HG02938 (cell line): ENCODE results near the gene IFRD2.
"Not testable (repeated sequence)": the region's sequence is repeated elsewhere in the genome, so short reads cannot be mapped to it uniquely, and the experiment has no call there.

ENCODE experiments used
- ATAC-seq: cut with Tn5 transposase; IDR thresholded peaks from one replicate; pipeline ENCODE4 v1.9.1; 2021; ENCODE audit warnings: mild to moderate bottlenecking, moderate library complexity; ENCODE audit not compliant: unreplicated experiment

The IFRD2 gene

DNA sequence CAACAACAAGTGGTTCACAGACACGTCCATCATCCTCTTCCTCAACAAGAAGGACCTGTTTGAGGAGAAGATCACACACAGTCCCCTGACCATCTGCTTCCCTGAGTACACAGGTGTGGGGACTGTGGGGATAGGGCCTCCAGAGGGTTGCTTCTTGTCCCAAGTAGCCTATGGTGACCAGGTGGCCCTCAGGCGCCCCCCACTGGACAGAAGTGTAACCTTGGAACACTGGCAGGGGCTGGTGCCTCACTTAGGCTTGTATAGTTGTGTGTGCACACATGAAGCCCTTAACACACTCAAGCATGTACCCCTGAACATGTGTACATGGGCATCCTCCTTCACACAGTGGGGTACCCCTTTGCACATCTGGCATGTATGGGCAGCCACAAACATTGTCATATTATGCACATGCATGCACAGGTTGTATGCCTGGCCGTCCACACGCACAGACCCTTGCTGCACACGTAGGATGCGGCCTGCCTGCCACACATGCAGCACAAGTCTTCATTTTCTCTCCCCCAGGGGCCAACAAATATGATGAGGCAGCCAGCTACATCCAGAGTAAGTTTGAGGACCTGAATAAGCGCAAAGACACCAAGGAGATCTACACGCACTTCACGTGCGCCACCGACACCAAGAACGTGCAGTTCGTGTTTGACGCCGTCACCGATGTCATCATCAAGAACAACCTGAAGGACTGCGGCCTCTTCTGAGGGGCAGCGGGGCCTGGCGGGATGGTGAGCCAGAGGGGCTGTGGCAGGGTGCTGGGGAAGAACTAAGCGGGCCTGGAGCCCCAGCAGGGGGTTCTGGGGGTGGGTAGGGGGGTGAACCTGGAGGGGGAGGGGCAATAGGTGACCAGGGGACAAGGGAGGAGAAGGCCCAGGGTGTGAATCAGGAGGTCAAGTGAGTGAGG, 35.0 kb downstream of the IFRD2 start:
- no peak for ATAC-seq

DNA sequence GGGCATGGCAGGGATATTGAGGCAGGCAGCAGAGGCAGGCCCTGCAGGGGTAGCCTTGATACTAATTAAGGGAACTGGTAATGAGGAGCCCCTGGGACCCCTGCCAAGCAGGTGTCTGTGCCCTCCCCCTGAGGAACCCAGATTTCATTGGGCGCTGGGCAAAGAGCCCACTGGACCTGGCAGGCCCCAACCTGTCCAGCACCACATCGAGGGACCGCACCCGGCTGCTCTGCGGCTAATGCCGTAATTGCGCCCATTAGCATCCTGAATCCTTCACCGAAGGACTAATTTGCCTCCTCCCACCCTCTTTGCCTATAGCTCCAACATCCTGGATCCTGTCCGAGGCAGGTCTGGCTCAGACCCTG, 37.0 kb downstream of the IFRD2 start:
- ATAC-seq: no peak

GRCh38 chr3:50254577-50255250, 37.5 kb downstream of the IFRD2 start:
- no peak for ATAC-seq

DNA sequence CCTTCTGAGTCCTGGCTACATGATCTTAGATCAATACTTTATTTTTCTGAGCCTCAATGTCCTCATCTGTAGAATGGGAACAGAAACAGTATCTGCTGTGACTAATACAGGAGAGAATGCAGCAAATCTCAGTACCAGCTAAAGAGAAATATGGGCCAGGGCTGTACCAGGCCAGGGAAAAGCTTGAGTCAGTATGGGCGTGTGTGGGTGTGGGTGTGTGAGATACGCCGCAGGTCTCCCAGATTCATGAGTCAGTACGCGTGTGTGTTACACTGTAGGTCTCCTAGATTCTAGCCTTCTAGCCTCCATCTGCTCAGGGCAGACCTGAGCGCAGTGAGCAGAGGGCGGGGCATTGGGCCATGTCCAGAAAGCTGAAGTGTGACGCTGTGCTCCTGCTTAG, 41.0 kb downstream of the IFRD2 start:
- ATAC-seq: no peak

GRCh38 chr3:50250514-50250913, 41.7 kb downstream of the IFRD2 start:
- ATAC-seq: no peak

DNA sequence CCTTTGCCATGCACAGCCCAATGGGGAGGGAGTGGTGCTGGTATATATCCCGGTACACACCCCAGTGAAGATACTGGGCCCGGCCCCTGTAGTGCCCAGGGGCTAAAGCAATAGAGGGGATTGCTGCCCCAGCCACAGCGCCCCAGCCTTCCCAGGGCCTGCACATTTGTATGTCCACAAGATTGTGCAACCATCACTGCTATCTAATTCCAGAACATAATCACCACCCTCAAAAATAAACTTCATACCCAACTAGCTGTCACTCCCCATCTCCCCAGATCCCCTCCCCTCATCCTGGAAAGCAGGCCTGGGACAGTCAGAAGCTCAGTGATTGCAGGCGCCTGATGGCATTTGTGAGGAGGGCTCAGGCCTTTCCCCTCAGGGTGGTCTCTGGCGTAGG, 42.8 kb downstream of the IFRD2 start:
- no peak for ATAC-seq

GRCh38 chr3:50248387-50248786, 43.8 kb downstream of the IFRD2 start:
- ATAC-seq: no peak

- peak; percentile 60 for ATAC-seq
These were observed 45.7 kb downstream of the IFRD2 start for GRCh38 chr3:50246517-50246954.

DNA sequence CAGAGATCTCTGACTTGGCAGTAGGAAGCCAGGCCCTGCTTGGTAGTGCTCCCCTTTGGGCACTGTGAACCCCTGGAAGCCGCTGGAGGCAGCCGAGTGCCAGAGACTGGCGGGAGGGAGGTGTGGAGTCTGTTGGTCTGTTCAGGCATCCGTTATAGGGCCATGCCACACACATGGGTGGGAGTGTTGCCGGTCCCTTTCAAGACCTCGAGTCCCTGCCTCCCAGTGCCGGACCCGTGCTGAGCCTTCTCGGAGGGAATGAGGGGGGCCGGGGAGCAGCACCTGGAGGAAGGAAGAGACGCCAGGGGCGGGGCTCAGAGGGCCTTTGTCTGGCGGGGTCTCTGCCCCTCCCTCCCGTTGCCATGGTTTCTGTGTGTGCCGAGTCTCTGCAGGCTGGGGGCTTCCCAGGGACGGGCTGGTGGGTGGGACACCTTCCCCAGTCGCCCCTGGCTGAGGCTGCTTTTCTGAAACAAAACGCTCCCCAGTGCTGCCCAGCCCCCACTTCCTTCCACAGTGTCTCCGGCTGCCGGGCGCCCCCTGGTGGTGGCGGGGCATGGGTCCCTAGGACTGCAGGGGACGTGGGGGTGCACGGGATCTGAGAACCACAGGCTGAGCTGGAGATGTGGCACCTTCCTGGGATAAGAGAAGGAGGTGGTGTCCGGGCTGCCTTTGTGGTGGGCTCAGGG, 46.3 kb downstream of the IFRD2 start:
- peak; percentile 57 for ATAC-seq

DNA sequence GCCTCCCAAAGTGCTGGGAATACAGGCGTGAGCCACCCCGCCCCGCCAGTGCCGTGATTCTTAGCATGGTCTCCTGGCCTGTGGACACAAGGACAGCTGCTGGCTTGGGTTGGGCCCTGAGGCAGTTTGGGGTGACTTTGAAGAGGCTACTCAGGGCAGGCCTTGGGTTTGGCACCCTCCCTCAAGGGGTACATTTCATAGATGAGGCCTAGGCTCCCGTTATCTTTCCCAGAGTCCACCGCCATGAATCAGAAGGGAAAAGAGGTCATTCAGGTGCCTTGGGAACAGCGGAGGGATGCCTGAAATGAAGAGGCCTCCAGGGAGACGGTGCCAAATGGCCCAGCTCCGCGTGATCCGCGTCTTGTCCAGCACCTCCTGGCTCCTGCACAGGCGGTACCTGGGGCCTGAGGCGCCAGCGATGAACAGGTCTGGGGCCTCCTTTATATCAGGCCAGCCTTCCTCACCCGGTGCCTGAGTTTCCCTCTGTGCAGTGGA, 46.9 kb downstream of the IFRD2 start:
- no peak for ATAC-seq

DNA sequence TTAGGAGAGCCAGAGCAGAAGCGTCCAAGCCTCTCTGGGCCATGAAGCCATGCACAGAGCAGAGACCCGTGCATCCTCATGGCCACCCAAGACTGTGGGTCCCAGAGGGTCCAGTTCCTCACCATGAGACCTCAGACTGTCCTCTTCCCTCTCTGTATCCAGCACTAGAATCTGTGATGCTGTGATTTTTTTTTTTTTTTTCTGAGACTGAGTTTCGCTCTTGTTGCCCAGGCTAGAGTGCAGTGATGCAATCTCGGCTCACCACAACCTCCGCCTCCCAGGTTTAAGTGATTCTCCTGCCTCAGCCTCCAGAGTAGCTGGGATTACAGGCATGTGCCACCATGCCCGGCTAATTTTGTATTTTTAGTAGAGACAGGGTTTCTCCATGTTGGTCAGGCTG, 47.4 kb downstream of the IFRD2 start:
- not testable (repeated sequence) for ATAC-seq

- ATAC-seq: no peak
These were observed 48.7 kb downstream of the IFRD2 start for GRCh38 chr3:50243543-50243895.

DNA sequence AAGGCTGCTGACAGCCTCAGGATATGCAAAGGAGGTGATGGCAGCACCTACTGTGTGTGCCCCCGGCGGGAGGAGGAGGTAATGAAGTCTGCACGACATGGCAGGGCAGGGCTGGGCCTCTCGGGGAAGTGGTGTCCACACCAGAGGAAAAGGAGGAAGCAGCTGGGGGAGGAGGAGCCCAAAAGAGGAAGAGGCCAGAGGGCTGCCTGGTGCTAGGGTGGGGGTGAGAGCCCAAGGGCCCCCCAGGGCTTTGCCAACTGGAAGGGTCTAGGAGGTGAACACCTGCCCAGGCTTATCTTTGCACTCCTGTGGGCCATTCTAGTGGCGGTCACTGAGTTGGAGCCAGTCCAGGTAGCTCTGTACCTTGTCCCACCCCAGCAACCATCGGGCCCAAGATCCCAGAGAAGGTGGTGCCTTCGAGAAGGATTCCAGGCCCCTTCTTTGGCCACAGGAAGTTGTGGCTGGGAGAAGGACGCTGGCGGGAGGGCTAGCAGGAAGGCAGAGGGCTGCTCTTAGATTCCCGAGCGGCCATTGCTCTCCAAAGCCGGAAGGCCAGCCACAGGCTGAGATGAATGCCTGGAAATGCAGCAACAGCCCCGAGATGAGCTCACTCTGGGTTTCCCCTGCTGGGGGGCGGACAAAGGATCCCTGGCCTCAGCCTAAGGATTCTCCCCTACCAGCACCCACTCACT, 49.2 kb downstream of the IFRD2 start:
- no peak for ATAC-seq

- no peak for ATAC-seq
These were observed 49.9 kb downstream of the IFRD2 start for GRCh38 chr3:50242381-50242770.

DNA sequence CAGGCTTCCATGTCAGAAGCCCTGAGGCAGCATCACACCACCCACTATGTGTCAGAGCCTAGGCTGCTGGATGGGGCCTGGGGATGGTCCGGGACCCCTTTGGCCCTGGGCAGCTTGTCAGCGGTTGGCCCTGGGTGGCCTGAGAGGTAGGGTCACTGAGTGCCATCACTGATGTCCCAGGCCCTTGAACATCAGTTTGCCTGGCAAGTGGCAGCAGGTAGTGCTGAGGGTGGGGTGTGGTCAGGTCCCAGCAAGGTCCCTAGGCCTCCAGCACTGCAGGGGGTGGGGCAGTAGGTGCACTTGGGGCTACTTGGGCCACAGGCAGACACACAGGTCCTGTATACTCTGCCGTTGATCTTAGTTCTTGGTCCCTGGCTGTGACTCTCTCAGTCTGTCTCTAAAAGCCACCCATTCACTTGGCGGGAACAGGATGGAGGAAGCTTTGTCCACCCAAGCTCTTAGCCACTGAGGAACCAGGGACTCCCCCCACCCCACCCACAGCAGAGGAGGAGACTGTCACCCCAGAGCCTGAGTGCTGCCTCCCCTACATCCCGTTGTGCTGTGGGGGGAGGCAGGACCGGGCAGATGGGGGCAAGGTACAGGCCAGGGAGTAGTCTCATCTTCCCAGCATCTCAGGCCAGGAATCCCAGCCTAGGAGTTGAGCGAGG, 50.4 kb downstream of the IFRD2 start:
- ATAC-seq: no peak

- no peak for ATAC-seq
These were observed 51.1 kb downstream of the IFRD2 start for GRCh38 chr3:50241163-50241562.

DNA sequence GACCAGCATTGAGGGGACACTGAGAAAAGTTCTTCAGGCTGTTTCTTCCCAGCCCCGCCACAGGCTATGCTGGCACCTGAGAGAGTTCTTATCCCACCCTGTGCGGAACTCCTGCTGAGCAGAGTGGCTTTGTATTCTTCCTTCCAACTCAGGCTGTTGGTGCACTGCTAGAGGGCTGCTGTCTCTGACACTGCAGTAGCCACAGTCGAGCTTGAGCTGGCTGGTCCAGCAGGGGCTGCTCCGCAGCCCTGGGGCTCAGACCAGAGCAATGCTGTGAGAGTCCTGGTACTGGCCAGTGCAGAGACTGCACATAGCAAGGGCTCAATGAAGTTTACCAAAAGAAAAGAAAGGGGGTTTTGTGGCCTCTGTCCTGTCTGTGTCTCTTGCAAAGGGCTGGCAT, 52.6 kb downstream of the IFRD2 start:
- no peak for ATAC-seq

GRCh38 chr3:50238549-50239026, 53.6 kb downstream of the IFRD2 start:
- no peak for ATAC-seq

- ATAC-seq: peak; percentile 30
These were observed 54.3 kb downstream of the IFRD2 start for GRCh38 chr3:50237754-50238548.
